ENCODE data around the gene ZDHHC3.

Gene ZDHHC3

GRCh38 chr3:44976002-44976815 lies at the start of gene ZDHHC3, which contains the start of gene EXOSC7:
Gene ZDHHC3, minus strand, starts transcription at chr3:44976174. Its CDS starts 16,738 bp downstream, at chr3:44959436.
Gene EXOSC7, plus strand, starts transcription at chr3:44976244. Its CDS starts 34 bp downstream, at chr3:44976278.
- peak; percentile 74 to 86 (median 85) for DNase-seq

GRCh38 chr3:45024542-45025255 lies 48.7 kb upstream of the ZDHHC3 start:
- no peak for DNase-seq

- no peak for DNase-seq
Observed at GRCh38 chr3:45023675-45024074, 47.7 kb upstream of the ZDHHC3 start.

- no peak for DNase-seq
Observed at GRCh38 chr3:45021524-45022297, 45.7 kb upstream of the ZDHHC3 start.

GRCh38 chr3:45020534-45020933 lies 44.6 kb upstream of the ZDHHC3 start:
- no peak for DNase-seq

GRCh38 chr3:45017821-45018220 lies 41.8 kb upstream of the ZDHHC3 start:
- DNase-seq: no peak

GRCh38 chr3:45016916-45017315 lies 40.9 kb upstream of the ZDHHC3 start:
- no peak for DNase-seq

GRCh38 chr3:45012577-45012976 lies 36.6 kb upstream of the ZDHHC3 start:
- no peak for DNase-seq

- DNase-seq: no peak
Observed at GRCh38 chr3:45011756-45012508, 36.0 kb upstream of the ZDHHC3 start.

GRCh38 chr3:45010811-45011333 lies 34.9 kb upstream of the ZDHHC3 start:
- DNase-seq: no peak

GRCh38 chr3:45009868-45010267 lies 33.9 kb upstream of the ZDHHC3 start:
- no peak for DNase-seq

GRCh38 chr3:45008117-45008516 lies 32.1 kb upstream of the ZDHHC3 start:
- no peak for DNase-seq

GRCh38 chr3:45007091-45007490 lies 31.1 kb upstream of the ZDHHC3 start:
- DNase-seq: no peak

GRCh38 chr3:45003859-45004258 lies 27.9 kb upstream of the ZDHHC3 start:
- no peak for DNase-seq

GRCh38 chr3:45003406-45003805 lies 27.4 kb upstream of the ZDHHC3 start:
- DNase-seq: no peak

GRCh38 chr3:45002720-45003119 lies 26.7 kb upstream of the ZDHHC3 start:
- no peak for DNase-seq

GRCh38 chr3:45002139-45002660 lies 26.2 kb upstream of the ZDHHC3 start:
- no peak for DNase-seq

GRCh38 chr3:45001738-45002137 lies 25.8 kb upstream of the ZDHHC3 start:
- no peak for DNase-seq

GRCh38 chr3:45000823-45001222 lies 24.8 kb upstream of the ZDHHC3 start:
- no peak for DNase-seq

- no peak for DNase-seq
Observed at GRCh38 chr3:44999782-45000181, 23.8 kb upstream of the ZDHHC3 start.

- DNase-seq: no peak
Observed at GRCh38 chr3:44996556-44996969, 20.6 kb upstream of the ZDHHC3 start.

All from NCI-H1417 (cell line).